Keratinocyte (primary cell): ENCODE results near the gene ABTB1.

ENCODE experiments used
- EZH2 ChIP-seq: IDR thresholded peaks from one replicate; pipeline ENCODE4 v1.6.1; 2012; ENCODE audit warnings: inconsistent platforms, mild to moderate bottlenecking, low read length, moderate library complexity
- TF ChIP-seq, protein P1 (sequence below), 3 experiments: IDR thresholded peaks in 1 of 3; conservative IDR thresholded peaks in 1 of 3; optimal IDR thresholded peaks in 1 of 3; 2 replicates in 2 of 3; 3 replicates in 1 of 3; pipeline versions ENCODE3 to v1.5.1; 2011; ENCODE audit warnings: low read length in 3 of 3, mild to moderate bottlenecking in 3 of 3, moderate library complexity in 2 of 3, control low read depth in 1 of 3, inconsistent platforms in 1 of 3; ENCODE audit not compliant: insufficient read depth in 2 of 3; ENCODE audit errors: extremely low read depth in 1 of 3

GRCh38 chr3:127678611-127679533 lies 6.1 kb downstream of the ABTB1 start:
- TF ChIP-seq, protein P1, sequence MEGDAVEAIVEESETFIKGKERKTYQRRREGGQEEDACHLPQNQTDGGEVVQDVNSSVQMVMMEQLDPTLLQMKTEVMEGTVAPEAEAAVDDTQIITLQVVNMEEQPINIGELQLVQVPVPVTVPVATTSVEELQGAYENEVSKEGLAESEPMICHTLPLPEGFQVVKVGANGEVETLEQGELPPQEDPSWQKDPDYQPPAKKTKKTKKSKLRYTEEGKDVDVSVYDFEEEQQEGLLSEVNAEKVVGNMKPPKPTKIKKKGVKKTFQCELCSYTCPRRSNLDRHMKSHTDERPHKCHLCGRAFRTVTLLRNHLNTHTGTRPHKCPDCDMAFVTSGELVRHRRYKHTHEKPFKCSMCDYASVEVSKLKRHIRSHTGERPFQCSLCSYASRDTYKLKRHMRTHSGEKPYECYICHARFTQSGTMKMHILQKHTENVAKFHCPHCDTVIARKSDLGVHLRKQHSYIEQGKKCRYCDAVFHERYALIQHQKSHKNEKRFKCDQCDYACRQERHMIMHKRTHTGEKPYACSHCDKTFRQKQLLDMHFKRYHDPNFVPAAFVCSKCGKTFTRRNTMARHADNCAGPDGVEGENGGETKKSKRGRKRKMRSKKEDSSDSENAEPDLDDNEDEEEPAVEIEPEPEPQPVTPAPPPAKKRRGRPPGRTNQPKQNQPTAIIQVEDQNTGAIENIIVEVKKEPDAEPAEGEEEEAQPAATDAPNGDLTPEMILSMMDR (optimal IDR thresholded peaks at IDR 0.05 in 1 of 3, IDR thresholded peaks at IDR 0.05 in 1 of 3, conservative IDR thresholded peaks at IDR 0.05 in 1 of 3; ENCODE audit: extremely low read depth in 1 of 3, insufficient read depth in 2 of 3, low read length in 3 of 3): no peak
- no peak for TF ChIP-seq EZH2
